NCI-H82 treated with DMSO at 0.1 percent for 48 hours (cell line): ENCODE measurements around the gene CTNNBL1.
"Not testable (repeated sequence)": the region's sequence is repeated elsewhere in the genome, so short reads cannot be mapped to it uniquely, and the experiment has no call there.

Experiments used
- DNase-seq: peaks from one replicate; lab custom pipeline; 2025; ENCODE audit not compliant: unreplicated experiment; lab: John Stamatoyannopoulos, UW

CTNNBL1 gene

GRCh38 chr20:37706298-37706697 lies 12.5 kb downstream of the CTNNBL1 start:
- no peak for DNase-seq

GRCh38 chr20:37711001-37711400 lies 17.2 kb downstream of the CTNNBL1 start:
- no peak for DNase-seq

- DNase-seq = no peak
These were observed 18.4 kb downstream of the CTNNBL1 start for GRCh38 chr20:37711994-37712964.

- DNase-seq = no peak
These were observed 19.6 kb downstream of the CTNNBL1 start for GRCh38 chr20:37713396-37713795.

GRCh38 chr20:37714978-37715672 lies 21.3 kb downstream of the CTNNBL1 start:
- DNase-seq = no peak

GRCh38 chr20:37721751-37722150 lies 27.9 kb downstream of the CTNNBL1 start:
- no peak for DNase-seq

- not testable (repeated sequence) for DNase-seq
These were observed 28.5 kb downstream of the CTNNBL1 start for GRCh38 chr20:37722312-37722711.

GRCh38 chr20:37723668-37724067 lies 29.8 kb downstream of the CTNNBL1 start:
- DNase-seq = no peak

GRCh38 chr20:37725165-37725564 lies 31.3 kb downstream of the CTNNBL1 start:
- DNase-seq = no peak

- DNase-seq = no peak
These were observed 32.0 kb downstream of the CTNNBL1 start for GRCh38 chr20:37725855-37726254.

- no peak for DNase-seq
These were observed 32.5 kb downstream of the CTNNBL1 start for GRCh38 chr20:37726321-37726720.

GRCh38 chr20:37726971-37727956 lies 33.4 kb downstream of the CTNNBL1 start:
- peak; percentile 79 for DNase-seq

GRCh38 chr20:37727957-37728634 lies 34.3 kb downstream of the CTNNBL1 start:
- no peak for DNase-seq

- DNase-seq = no peak
These were observed 34.8 kb downstream of the CTNNBL1 start for GRCh38 chr20:37728635-37728983.

GRCh38 chr20:37729452-37729851 lies 35.6 kb downstream of the CTNNBL1 start:
- peak; percentile 16 for DNase-seq

GRCh38 chr20:37729909-37730308 lies 36.1 kb downstream of the CTNNBL1 start:
- no peak for DNase-seq

- no peak for DNase-seq
These were observed 39.6 kb downstream of the CTNNBL1 start for GRCh38 chr20:37733416-37733815.

- DNase-seq = peak; percentile 23
These were observed 40.6 kb downstream of the CTNNBL1 start for GRCh38 chr20:37734228-37734985.

- DNase-seq = no peak
These were observed 41.7 kb downstream of the CTNNBL1 start for GRCh38 chr20:37735541-37735940.

- no peak for DNase-seq
These were observed 42.3 kb downstream of the CTNNBL1 start for GRCh38 chr20:37736132-37736531.
